Fibroblast of lung (primary cell): ENCODE measurements around the gene BMPR1B. TPM values are rescaled to one million over a fixed set of nuclear protein-coding genes. Genes with fewer than 3 reads are reported as not detected.

Source experiments
- DNase-seq, 2 donors: peaks; one replicate each; pipeline versions ENCODE4 v3.0.0 to v3.0.0-alpha.2; 2010; ENCODE audit warnings: low read depth in 2 of 2
- H2AFZ ChIP-seq: 2 replicates; pipeline ENCODE4 v1.5.1; 2012; ENCODE audit warnings: low read length, control low read depth, inconsistent platforms
- H3K27ac ChIP-seq: 2 replicates; pipeline ENCODE4 v1.5.1; 2011; ENCODE audit warnings: low read length, control low read depth; ENCODE audit not compliant: insufficient read depth
- H3K27me3 ChIP-seq: 2 replicates; pipeline ENCODE4 v1.5.1; 2011; ENCODE audit warnings: mild to moderate bottlenecking, low read length; ENCODE audit not compliant: control insufficient read depth, insufficient read depth
- H3K36me3 ChIP-seq: 2 replicates; pipeline ENCODE4 v1.5.1; 2011; ENCODE audit warnings: low read length; ENCODE audit not compliant: control insufficient read depth, insufficient read depth
- H3K4me1 ChIP-seq: 2 replicates; pipeline ENCODE4 v1.5.1; 2011; ENCODE audit warnings: low read length; ENCODE audit not compliant: control insufficient read depth, insufficient read depth; ENCODE audit errors: extremely low read depth
- H3K4me2 ChIP-seq: 2 replicates; pipeline ENCODE4 v1.5.1; 2011; ENCODE audit warnings: low read length, control low read depth; ENCODE audit not compliant: insufficient read depth; ENCODE audit errors: extremely low read depth
- H3K4me3 ChIP-seq, 4 experiments: fragments of 200-600 bp in 1 of 4; sonication (generic) in 1 of 4; replicated peaks in 1 of 4; 2 replicates each; pipeline ENCODE4 v1.5.1; 2011 to 2016; ENCODE audit warnings: low read length in 4 of 4, low read depth in 3 of 4, mild to moderate bottlenecking in 3 of 4, control low read depth in 2 of 4, inconsistent platforms in 1 of 4, mixed read lengths in 1 of 4; ENCODE audit not compliant: insufficient read depth in 1 of 4; ENCODE audit errors: control extremely low read depth in 1 of 4
- H3K79me2 ChIP-seq: 2 replicates; pipeline ENCODE4 v1.5.1; 2012; ENCODE audit warnings: mild to moderate bottlenecking, low read length, inconsistent platforms; ENCODE audit not compliant: control insufficient read depth, insufficient read depth
- H3K9ac ChIP-seq: 2 replicates; pipeline ENCODE4 v1.5.1; 2011; ENCODE audit warnings: mild to moderate bottlenecking, low read length, control low read depth; ENCODE audit not compliant: insufficient read depth
- H3K9me3 ChIP-seq: 2 replicates; pipeline ENCODE4 v1.5.1; 2012; ENCODE audit warnings: low read depth, low read length; ENCODE audit not compliant: control insufficient read depth, insufficient read depth
- H4K20me1 ChIP-seq: 2 replicates; pipeline ENCODE4 v1.5.1; 2011; ENCODE audit warnings: low read length; ENCODE audit not compliant: control insufficient read depth, insufficient read depth; ENCODE audit errors: extremely low read depth
- CTCF ChIP-seq, 2 donors: IDR thresholded peaks in 1 of 2; conservative IDR thresholded peaks in 1 of 2; 1 replicate in 1 of 2; 2 replicates in 1 of 2; pipeline ENCODE4 v1.5.1; 2011 to 2012; ENCODE audit warnings: low read length in 2 of 2, control low read depth in 1 of 2, inconsistent platforms in 1 of 2, low read depth in 1 of 2, mild to moderate bottlenecking in 1 of 2
- EZH2 ChIP-seq: IDR thresholded peaks from 2 replicates; pipeline ENCODE4 v1.5.1; 2012; ENCODE audit warnings: low read length, control low read depth, mild to moderate bottlenecking; ENCODE audit errors: missing control alignments
- polyA plus RNA-seq, 2 donors: library from polyadenylated mRNA; depleted of rRNA in 1 of 2; stranded (reverse) in 1 of 2; unstranded in 1 of 2; fragments of >200 nt; gene quantifications; 2 replicates each; pipeline ENCODE4 v1.2.1, GENCODE V29; 2011 to 2012; ENCODE audit warnings: missing spikeins in 1 of 2
- total RNA-seq: library from RNA; depleted of rRNA; stranded (reverse); fragments of >200 nt; gene quantifications from 2 replicates; pipeline ENCODE4 v1.2.1, GENCODE V29; 2014

The BMPR1B gene
- total and polyA plus RNA-seq, 2 donors (not counting 1 experiment from before 2014, with no cell fraction given) = 0.17 to 0.45 TPM

GRCh38 chr4:94920369-94920768 lies 162.6 kb downstream of the BMPR1B start:
- no peak for DNase-seq
- Histone ChIP-seq H3K4me3 (no peak overlapping the region), H3K4me1 (no peaks in the 10 kb centered on the region), H3K79me2 (no peaks in the 10 kb centered on the region), H3K36me3 (no peaks in the 10 kb centered on the region), H4K20me1 (no peaks in the 10 kb centered on the region), H3K27me3 (no peaks in the 10 kb centered on the region), H3K4me2 (no peak overlapping the region), H2AFZ (no peak overlapping the region), H3K9ac (no peak overlapping the region), H3K9me3 (no peaks in the 10 kb centered on the region), H3K27ac (no peak overlapping the region)
- TF ChIP-seq EZH2 = no peak
- no peak for TF ChIP-seq CTCF (conservative IDR thresholded peaks at IDR 0.05 in 1 of 2, IDR thresholded peaks at IDR 0.05 in 1 of 2; ENCODE audit: low read depth in 1 of 2, low read length in 2 of 2)

- Histone ChIP-seq H3K27ac (no peak overlapping the region), H3K27me3 (no peaks in the 10 kb centered on the region), H2AFZ (no peak overlapping the region), H3K79me2 (no peaks in the 10 kb centered on the region), H4K20me1 (no peaks in the 10 kb centered on the region), H3K36me3 (no peaks in the 10 kb centered on the region), H3K9ac (no peak overlapping the region), H3K4me3 (no peak overlapping the region), H3K4me2 (no peak overlapping the region), H3K9me3 (no peaks in the 10 kb centered on the region), H3K4me1 (no peaks in the 10 kb centered on the region)
- no peak for DNase-seq
- TF ChIP-seq CTCF (conservative IDR thresholded peaks at IDR 0.05 in 1 of 2, IDR thresholded peaks at IDR 0.05 in 1 of 2; ENCODE audit: low read depth in 1 of 2, low read length in 2 of 2) = no peak
- no peak for TF ChIP-seq EZH2
Measured at GRCh38 chr4:94924566-94924965, 166.8 kb downstream of the BMPR1B start.

GRCh38 chr4:94925764-94926347 lies 168.1 kb downstream of the BMPR1B start:
- Histone ChIP-seq H4K20me1 (no peaks in the 10 kb centered on the region), H3K27ac (no peak overlapping the region), H3K4me2 (no peak overlapping the region), H3K4me3 (no peak overlapping the region), H2AFZ (no peak overlapping the region), H3K79me2 (no peaks in the 10 kb centered on the region), H3K9ac (no peak overlapping the region), H3K4me1 (no peaks in the 10 kb centered on the region), H3K9me3 (no peaks in the 10 kb centered on the region), H3K36me3 (no peaks in the 10 kb centered on the region), H3K27me3 (no peaks in the 10 kb centered on the region)
- TF ChIP-seq EZH2 (no peak), CTCF (conservative IDR thresholded peaks at IDR 0.05 in 1 of 2, IDR thresholded peaks at IDR 0.05 in 1 of 2; ENCODE audit: low read depth in 1 of 2, low read length in 2 of 2) (no peak)
- no peak for DNase-seq
